Measurements from ENCODE around the gene RPS26. TPM values are rescaled to one million over a fixed set of nuclear protein-coding genes. Genes with fewer than 3 reads are reported as not detected.

RPS26 gene
- total and polyA plus RNA-seq, 2 of the 13 experiments (the other 11 are each of a cell fraction or from before 2014, with no cell fraction given) = 150 to 421 TPM

DNA sequence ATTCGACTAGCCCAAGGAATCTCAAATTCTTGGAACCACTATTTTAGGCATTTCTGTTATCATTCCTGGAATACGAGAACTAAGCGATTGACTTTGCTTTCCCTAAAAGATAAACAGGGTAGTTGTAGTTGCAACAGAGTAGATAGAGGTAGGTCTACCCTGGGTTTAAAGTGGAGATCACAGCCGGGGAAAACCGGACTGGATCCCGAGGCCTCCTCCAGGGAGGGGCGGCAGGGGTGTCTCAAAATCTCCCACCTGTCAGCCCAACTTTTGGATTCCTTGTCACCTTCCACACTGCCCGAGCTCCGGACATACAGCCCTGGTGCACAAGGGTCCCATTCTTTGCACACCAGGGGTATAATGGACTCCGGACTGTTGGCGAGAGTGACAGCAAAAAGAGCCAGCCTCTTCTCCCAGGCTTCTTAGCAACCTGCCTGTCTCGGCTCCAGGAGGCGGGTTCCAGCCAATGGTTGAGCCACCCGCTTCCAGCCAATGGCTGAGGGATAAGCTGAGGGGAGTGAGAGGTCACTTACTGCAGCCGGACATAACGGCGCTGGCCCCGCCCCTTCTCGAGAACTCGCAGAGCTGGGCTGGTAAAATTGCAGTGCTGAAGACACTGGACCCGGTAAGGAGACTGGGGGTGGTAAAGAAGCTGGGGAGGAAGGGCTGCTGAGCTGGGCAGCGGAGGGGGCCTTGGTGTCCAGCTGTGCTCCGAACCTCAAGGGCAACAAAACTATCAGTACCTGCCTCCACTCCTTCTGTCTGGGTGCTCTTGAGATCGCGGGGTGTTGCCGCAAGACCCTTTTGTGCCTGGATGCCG, 44.8 kb upstream of the RPS26 start, which contains the start of gene SUOX (continued):
- TF ChIP-seq ZNF264 (CRISPR knock-in tag; IDR thresholded peaks at IDR 0.05) (peak; percentile 54; the same call in 1 of the 2 replicates), RBM22 (optimal IDR thresholded peaks at IDR 0.05; ENCODE audit: low read length) (peak; percentile 46), GABPA (IDR thresholded peaks at IDR 0.05; ENCODE audit: low read depth, low read length) (no peak), GABPA (CRISPR knock-in tag; IDR thresholded peaks at IDR 0.05; ENCODE audit: low read depth) (peak; percentile 65), SMYD3 (CRISPR knock-in tag; IDR thresholded peaks at IDR 0.05) (no peak), ZNF766 (CRISPR knock-in tag; IDR thresholded peaks at IDR 0.05; ENCODE audit: borderline replicate concordance) (no peak), NR3C1 (CRISPR knock-in tag; IDR thresholded peaks at IDR 0.05) (no peak), ELF1 (CRISPR knock-in tag; IDR thresholded peaks at IDR 0.05) (peak; percentile 28), TMF1 (CRISPR knock-in tag; IDR thresholded peaks at IDR 0.05; ENCODE audit: low read depth) (no peak; the same call in 1 of the 2 replicates), JUNB (CRISPR knock-in tag; IDR thresholded peaks at IDR 0.05; ENCODE audit: borderline replicate concordance) (no peak), RFX1 (IDR thresholded peaks at IDR 0.05) (peak; percentile 48; the same call in 1 of the 2 replicates), RFXANK (CRISPR knock-in tag; IDR thresholded peaks at IDR 0.05) (peak; percentile 84), SP4 (CRISPR knock-in tag; IDR thresholded peaks at IDR 0.05) (peak; percentile 34; the same call in 1 of the 2 replicates), TAF1 (CRISPR knock-in tag; IDR thresholded peaks at IDR 0.05) (peak; percentile 71; the same call in 1 of the 2 replicates), SETDB1 (CRISPR knock-in tag; IDR thresholded peaks at IDR 0.05; ENCODE audit: borderline replicate concordance) (no peak), IKZF4 (CRISPR knock-in tag; IDR thresholded peaks at IDR 0.05; ENCODE audit: borderline replicate concordance, low read depth, not compliant biosample characterization) (no peak), EP300 (IDR thresholded peaks at IDR 0.05; ENCODE audit: low read depth in 2 of 2, low read length in 2 of 2) (no peak), EP300 (CRISPR knock-in tag; IDR thresholded peaks at IDR 0.05; ENCODE audit: borderline replicate concordance) (0 out of 2 replicates have a peak, but pooled peaks have one; percentile 1), ZNF749 (CRISPR knock-in tag; IDR thresholded peaks at IDR 0.05; ENCODE audit: borderline replicate concordance) (no peak), ZNF572 (CRISPR knock-in tag; IDR thresholded peaks at IDR 0.05) (0 out of 2 replicates have a peak, but pooled peaks have one; percentile 9), RFX5 (IDR thresholded peaks at IDR 0.05; ENCODE audit: low read depth, low read length) (peak; percentile 96), NR2F2 (IDR thresholded peaks at IDR 0.05; ENCODE audit: borderline replicate concordance, low read depth) (0 out of 2 replicates have a peak, but pooled peaks have one; percentile 11), FOXA3 (CRISPR knock-in tag; IDR thresholded peaks at IDR 0.05) (peak; percentile 43), HOXA3 (CRISPR knock-in tag; IDR thresholded peaks at IDR 0.05) (peak; percentile 52; the same call in 1 of the 2 replicates), SRY (CRISPR knock-in tag; IDR thresholded peaks at IDR 0.05) (no peak), ONECUT2 (CRISPR knock-in tag; IDR thresholded peaks at IDR 0.05) (no peak), DMAP1 (CRISPR knock-in tag; IDR thresholded peaks at IDR 0.05) (no peak; the same call in none of the 2 replicates), ZNF383 (CRISPR knock-in tag; IDR thresholded peaks at IDR 0.05; ENCODE audit: borderline replicate concordance) (no peak; the same call in 1 of the 2 replicates)
- TF ChIP-seq, protein P1, sequence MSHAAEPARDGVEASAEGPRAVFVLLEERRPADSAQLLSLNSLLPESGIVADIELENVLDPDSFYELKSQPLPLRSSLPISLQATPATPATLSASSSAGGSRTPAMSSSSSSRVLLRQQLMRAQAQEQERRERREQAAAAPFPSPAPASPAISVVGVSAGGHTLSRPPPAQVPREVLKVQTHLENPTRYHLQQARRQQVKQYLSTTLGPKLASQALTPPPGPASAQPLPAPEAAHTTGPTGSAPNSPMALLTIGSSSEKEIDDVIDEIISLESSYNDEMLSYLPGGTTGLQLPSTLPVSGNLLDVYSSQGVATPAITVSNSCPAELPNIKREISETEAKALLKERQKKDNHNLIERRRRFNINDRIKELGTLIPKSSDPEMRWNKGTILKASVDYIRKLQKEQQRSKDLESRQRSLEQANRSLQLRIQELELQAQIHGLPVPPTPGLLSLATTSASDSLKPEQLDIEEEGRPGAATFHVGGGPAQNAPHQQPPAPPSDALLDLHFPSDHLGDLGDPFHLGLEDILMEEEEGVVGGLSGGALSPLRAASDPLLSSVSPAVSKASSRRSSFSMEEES (CRISPR knock-in tag; IDR thresholded peaks at IDR 0.05) = no peak; the same call in none of the 2 replicates
- TF ChIP-seq, protein P2, sequence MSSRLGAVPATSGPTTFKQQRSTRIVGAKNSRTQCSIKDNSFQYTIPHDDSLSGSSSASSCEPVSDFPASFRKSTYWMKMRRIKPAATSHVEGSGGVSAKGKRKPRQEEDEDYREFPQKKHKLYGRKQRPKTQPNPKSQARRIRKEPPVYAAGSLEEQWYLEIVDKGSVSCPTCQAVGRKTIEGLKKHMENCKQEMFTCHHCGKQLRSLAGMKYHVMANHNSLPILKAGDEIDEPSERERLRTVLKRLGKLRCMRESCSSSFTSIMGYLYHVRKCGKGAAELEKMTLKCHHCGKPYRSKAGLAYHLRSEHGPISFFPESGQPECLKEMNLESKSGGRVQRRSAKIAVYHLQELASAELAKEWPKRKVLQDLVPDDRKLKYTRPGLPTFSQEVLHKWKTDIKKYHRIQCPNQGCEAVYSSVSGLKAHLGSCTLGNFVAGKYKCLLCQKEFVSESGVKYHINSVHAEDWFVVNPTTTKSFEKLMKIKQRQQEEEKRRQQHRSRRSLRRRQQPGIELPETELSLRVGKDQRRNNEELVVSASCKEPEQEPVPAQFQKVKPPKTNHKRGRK (CRISPR knock-in tag; IDR thresholded peaks at IDR 0.05) = no peak
